GM18861 (cell line): Measurements from ENCODE around the gene PHF2.

Experiments used
- ATAC-seq: cut with Tn5 transposase; IDR thresholded peaks from one replicate; pipeline ENCODE4 v1.9.1; 2021; ENCODE audit not compliant: unreplicated experiment

Gene PHF2

GRCh38 chr9:93624431-93624834 lies 48.0 kb downstream of the PHF2 start:
- no peak for ATAC-seq

DNA sequence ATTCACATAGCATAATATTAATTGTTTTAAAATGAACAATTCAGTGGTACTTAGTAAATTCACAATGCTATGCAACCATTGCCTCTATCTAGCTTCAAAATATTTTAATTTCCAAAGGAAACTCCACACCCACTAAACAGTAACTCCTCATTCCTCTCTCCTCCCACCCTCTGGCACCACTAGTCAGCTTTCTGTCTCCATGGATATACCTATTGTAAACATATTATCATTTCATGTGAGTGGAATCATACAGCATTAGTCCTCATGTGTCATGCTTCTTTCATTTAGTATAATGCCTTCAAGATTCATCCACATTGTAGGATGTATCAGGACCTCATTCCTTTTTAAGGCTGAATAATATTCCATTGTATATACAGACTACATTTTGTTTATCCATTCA lies 48.6 kb downstream of the PHF2 start:
- no peak for ATAC-seq

DNA sequence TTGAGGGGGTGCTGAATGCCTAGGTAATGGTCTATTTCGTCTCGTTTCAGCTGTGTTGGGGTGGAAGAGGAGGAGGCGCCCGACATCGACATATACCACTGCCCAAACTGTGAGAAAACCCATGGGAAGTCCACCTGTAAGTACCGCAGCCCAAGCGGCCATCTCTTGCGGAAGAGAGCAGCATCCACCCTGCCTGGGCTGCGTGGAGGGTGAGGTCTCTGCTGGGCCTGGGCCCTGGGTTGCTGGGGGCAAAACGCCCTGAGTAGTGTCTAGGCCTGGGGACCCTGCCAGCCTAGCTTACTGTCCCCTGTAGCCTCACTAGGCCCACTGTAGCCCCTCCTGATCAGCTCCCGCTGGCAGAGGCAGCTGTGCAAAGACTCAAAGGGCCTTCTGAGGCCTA lies 53.5 kb downstream of the PHF2 start:
- no peak for ATAC-seq

- no peak for ATAC-seq
Measured at GRCh38 chr9:93630806-93631411, 54.5 kb downstream of the PHF2 start.

DNA sequence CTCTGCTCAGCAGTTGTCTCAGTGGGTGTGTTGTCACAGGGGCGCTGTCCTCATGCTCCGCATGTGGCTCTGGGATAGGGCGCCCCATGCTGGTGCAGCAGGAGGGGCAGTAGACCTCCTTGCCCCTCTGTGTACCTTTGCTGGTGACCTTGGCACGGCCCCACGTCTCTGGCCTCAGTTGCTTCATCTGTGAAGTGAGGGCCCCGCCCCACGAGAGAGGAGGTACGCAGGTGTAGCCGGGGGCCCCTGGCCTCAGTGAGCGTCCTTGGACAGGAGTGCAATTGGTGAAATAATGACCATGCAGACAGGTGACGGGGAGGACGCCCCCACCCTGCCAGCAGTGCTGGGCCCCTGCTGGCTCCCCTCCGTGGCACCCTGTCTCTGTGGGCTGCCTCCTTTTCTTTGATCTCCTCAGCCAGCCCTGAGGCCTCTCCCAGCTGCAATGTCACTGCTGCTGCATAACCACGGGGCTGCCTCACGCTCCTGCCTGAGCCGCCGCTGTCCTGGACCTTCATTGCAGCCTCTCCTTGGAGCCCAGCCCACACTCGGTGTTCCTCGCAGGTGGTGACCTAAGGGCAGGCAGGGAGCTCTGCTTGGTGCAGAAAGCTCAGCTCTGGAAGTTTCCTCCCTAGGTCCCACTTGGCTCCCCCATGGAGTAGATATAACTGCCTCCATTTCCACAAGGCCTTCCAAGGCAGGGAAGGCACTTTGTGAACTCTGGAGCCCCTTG lies 57.3 kb downstream of the PHF2 start:
- no peak for ATAC-seq

GRCh38 chr9:93634311-93635185 lies 58.2 kb downstream of the PHF2 start:
- ATAC-seq, result no peak

GRCh38 chr9:93635186-93636107 lies 59.1 kb downstream of the PHF2 start:
- no peak for ATAC-seq

- ATAC-seq, result no peak
Measured at GRCh38 chr9:93636172-93636661, 59.8 kb downstream of the PHF2 start.

DNA sequence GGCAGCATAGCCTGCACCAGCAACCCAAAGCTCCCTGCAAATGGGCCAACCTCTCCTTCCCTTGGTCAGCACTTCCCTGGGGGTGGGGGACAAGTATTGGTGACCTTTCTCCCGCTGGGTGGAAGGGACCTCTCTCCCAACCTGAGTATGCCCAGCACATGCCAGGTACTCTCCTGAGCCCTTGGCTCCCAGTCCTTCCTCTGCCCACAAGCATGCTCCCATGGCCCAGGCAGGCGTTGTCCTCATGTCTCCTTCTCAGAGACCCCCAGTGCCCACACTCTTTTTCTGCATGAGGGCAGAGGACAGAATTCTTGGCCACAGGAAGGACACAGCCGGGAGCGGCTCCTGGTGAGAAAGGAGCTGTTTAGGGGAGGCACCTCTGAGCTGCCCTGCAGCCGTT lies 60.3 kb downstream of the PHF2 start:
- no peak for ATAC-seq

GRCh38 chr9:93637886-93638285 lies 61.5 kb downstream of the PHF2 start:
- ATAC-seq, result no peak

DNA sequence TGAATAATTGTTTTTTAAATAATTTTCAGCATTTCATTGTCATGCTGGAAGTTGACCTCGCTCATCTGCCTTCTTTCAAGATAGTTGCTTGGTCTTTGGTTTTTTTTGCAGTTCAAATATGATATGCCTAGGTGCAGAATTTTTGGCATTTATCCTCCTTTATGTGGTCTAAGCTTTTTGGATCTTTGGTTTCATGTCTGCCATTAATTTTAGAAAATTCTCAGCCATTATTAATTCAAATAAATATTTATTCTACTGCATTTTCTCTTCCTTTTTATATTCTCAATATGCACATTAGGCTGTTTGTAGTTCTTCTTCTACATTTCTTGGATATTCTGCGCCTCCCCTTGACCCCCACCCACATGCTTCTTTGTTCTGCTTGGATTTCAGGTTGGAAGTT lies 63.6 kb downstream of the PHF2 start:
- no peak for ATAC-seq

GRCh38 chr9:93642961-93643360 lies 66.6 kb downstream of the PHF2 start:
- no peak for ATAC-seq

DNA sequence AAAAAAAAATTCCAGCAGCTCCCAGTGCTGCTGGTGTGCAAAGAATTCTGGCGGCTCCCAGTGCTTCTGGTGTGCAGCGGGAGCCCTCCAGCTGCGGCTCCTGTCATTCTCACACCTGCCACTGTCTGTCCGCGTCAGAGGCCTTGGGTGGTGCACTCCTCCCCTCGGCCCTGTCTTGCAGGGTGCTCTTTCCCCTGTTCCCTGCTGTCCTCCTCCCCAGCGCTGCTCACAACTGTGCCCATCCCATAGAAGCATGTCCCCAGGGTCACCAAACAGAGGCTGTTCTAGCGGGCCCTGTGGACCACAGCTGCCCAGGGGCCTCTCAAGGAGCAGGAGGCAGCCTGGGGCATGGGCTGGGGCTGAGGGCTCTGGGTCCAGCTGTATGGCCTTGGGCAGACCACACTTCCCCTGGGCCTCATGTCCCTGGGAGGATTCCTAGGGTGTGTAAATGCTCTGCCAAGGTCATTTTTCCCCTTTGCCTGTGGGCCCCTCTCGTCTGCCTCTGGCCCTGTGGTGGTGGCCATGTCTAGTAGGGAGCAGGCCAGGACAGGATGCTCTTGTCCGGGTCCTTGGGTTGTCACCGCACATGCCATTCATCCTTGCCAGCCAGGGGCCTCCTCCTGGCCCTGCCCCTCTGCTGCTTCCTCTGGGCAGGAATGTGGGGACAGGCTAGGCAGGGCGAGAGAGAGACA lies 68.2 kb downstream of the PHF2 start:
- no peak for ATAC-seq

DNA sequence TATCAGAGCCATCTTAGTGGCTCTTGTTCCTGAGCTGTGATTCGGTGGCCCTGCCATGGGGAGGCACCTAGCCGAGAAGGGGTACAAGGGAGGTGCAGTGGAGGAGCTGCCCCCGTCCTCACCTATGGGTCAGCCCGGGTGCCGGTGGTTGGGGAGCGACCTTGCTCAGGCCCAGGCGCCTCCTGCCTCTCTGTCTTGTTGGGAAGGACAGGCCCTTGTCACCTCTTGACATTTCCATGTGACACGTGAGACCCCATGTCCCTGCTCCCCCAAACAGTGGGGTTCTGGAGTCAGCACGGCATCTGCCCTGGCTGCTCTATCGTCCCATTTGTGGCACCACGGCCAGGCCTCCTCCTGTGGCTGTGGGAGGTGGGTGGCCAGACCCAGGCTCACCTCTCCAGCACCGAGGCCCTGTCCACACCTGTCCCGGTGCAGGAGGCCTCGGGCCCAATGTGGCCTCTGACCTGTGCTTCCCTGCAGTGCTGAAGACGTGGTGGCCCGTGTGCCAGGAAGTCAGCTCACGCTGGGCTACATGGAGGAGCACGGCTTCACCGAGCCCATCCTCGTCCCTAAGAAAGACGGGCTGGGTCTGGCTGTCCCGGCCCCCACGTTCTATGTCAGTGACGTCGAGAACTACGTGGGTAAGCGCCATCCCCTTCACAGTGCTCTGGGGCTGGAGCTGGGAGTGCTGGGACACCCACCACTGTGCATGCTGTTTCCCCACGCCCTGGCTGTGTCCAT lies 68.9 kb downstream of the PHF2 start:
- ATAC-seq, result no peak

DNA sequence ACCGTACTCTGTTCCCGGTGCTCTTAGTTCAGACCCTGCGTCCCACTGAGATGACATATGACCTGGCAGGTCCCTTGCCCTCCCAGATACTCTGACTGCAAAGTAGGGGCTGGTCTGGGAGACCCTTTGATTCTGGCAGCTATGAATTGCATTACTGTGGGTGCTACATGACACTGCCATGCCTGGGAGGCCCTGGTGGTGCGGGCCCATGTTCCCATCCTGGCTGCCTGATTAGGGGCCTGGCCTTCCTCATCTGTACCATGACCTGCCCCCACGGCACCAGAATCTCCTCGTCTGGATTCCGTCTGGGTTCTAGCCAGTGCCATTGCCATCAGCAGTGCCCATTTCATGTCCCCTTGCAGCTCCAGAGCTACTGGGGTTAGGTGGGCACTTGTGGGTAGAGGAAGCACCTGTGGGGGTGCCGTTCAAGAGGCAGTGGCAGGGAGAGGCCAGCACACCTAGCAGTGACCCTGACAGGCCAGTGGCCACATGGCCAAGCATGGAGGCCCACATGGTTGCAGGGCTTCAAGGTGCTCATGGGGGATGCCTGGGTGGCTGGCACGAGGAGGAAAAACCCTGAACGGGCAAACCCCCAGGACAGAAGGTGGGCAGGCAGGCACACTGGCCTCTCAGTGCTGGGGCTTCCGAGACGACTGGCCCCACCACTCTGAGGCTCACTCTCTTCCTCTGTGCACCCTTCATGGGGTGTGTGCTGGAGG lies 69.7 kb downstream of the PHF2 start:
- ATAC-seq, result no peak

DNA sequence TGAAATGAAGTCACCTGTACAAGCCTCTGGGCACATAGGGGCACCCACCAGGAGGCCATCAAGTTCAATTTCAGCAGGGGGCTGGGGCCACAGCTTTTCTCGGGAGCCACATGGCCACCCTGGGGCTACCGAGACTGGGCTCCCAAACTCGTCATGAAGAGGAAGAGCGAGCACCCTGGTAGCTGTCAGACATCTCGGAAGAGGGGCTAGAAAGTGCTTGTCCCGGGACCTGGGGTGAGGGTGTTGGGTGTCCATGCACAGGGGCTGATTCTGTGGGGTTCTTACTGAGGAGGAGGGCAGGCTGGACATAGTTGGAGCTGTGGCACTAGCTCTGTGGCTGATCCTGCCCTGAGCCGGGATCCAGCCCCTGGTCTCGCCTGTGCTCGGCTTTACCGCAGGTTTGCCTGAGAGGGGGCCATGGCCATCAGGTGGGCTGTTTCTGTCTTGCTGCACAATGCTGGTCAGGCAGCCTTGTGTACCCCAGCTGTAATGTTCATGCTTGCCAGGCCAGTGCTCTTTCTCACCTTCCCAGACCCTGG lies 70.3 kb downstream of the PHF2 start:
- no peak for ATAC-seq

DNA sequence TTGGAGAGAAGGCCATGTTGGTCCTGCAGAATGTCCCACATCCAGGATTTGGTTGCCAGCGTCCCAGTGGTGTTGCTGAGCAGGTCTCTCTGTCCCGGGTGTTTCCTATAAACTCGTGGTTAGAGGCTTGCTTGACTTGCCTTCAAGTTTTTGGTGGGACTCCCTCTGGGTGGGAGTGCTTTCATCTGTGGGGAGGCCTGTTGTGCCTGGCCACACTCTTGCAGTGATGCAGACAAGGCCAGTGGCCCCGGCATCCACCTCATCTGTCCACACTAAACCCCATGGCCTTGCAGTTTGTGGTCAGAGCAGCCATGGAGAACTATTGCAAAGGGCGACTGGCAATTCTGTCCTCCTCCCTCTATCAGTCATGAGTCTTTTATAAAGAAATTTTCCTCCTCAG lies 71.8 kb downstream of the PHF2 start:
- ATAC-seq, result no peak

GRCh38 chr9:93648836-93649235 lies 72.5 kb downstream of the PHF2 start:
- ATAC-seq, result no peak
